Activated CD8-positive, alpha-beta memory T cell treated with anti-CD3 and anti-CD28 coated beads, Interleukin-2, amount 50 U/mL, for 1 hour (primary cell): ENCODE data around the gene KRT1.

Source experiments
- DNase-seq: peaks from one replicate; pipeline ENCODE4 v3.0.0-alpha.2; 2020; ENCODE audit errors: extremely low read depth

KRT1 gene

DNA sequence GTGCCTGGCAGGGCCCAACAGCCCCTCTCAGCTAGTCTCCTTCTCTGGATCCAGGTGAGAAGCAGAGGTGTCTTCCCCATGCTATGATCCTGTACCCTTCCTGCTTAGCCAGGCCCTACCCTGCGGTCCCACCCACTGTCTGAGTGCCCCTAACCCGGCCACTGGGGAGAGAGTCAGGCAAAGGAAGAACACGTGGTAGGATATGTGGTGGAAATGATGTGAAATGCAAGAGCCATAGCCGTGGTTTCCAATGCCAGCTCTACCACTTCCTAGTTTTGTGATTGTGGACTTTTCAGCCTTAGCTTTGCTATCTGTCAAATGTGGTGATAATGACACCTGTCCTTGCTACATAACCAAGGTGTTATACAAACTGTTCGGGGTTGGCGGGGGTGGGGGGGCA, 44.0 kb downstream of the KRT1 start:
- no peak for DNase-seq

DNA sequence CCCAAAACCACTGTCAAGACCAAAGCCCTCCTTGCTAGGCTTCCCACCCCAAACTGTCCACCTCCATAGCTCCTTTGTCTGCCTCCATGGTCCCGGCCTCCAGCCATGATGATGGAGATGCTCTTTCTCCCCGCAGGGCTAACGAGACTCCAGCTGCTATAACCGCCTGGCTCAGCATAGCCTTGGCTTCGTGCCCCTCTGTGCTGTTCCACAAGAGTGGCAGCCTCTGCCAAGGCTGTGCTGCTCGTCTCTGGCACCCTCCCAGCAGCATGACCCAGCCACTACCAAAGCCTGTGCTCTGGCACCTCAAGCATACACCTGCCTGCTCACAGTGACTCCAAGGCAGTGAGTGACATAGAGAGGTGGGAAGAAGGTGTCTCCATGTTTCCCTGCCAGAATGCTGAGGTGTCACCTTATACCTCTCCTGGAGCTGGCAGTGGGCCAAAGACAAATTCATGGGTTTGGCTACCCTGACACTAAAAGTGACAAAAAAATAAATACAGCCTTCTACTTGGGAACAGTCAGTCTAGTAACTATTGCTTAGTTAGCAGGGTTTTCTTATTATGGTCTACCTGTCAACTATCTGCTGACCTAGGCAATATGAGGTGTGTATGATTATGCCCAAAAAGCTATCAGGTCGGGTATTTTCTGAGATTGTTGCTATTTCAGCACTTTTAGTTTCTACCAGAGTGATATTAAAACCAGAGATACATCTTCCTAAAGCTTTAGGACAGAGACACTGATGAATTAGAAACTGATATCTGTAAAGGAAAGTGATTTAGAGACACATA, 45.7 kb downstream of the KRT1 start:
- DNase-seq: no peak

- DNase-seq: no peak
Measured at GRCh38 chr12:52633383-52633782, 46.8 kb downstream of the KRT1 start.

- DNase-seq: no peak
Measured at GRCh38 chr12:52632656-52633055, 47.6 kb downstream of the KRT1 start.

- no peak for DNase-seq
Measured at GRCh38 chr12:52631676-52632459, 48.3 kb downstream of the KRT1 start.

DNA sequence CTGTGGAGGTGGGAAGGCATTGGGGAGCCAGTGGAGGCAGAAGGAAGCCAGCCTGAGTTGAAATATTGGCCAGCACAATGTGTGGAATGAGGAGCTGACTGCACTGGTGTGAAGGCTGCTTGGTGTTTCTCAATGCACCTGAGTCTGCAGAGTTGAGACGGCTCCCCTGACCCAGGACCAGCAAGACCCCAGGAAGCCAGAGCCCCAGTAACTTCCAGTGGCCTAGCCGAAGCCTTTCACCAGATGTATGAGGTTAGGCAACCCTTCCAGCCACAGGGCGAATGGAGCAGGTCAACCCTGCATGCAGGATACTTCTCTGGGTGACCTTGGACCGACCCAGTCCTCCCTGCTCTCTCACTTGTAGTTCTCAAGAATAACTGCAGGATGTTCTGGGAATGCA, 48.9 kb downstream of the KRT1 start:
- no peak for DNase-seq

- DNase-seq: no peak
Measured at GRCh38 chr12:52630599-52631200, 49.5 kb downstream of the KRT1 start.

GRCh38 chr12:52630008-52630500, 50.2 kb downstream of the KRT1 start:
- no peak for DNase-seq

DNA sequence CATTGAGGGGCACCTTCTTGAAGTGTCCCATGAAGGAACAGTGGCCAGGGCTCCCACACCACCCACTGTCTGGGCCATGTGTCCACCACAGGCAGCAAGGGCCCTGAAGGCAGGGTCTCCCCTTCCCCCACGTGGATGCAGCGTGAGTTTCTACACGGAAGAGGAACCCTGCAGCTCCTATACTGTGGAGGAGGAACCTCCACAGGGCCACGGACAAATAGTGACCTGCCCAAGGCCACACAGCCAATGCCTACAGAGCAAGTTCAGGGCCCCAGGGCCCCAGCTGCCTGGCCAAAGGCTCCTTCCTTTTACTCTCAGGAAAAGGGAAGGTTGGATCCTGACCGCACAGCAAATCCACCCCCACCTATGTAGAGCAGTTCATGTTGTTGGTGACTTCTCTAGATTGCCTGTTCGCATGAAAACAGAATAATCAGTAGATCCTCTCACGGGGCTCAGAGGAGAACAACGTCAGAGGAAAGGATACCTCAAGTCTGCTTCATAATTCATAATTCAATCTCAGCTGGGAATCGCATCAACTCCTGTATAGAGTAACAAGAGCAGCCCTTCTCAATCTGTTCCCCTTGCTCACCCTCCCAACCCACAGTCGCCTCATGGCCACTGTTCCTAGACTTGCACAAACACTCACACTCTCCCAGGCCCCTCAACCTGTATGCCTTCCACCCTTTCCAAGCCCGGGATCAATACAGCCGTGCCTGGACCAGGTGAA, 50.8 kb downstream of the KRT1 start:
- DNase-seq: no peak

DNA sequence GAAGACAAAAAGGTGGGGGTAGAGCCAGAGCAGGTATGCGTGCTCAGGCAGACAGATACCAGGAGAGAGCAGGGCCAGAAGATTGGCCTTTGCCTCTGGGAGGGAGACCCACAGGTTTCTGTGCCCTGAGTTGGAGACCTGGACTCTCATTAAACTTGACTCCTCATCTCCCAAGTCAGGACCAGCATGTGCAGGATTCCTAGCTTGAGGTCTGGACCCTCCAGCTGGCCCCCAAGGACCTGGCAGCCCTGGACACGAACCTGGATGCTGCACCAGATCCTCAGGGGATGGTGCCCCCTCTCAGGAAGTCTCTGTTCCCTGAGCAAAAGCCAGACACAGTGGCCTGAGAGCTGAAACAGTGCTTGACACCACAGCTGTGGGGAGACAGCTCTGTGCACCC, 51.4 kb downstream of the KRT1 start:
- no peak for DNase-seq

DNA sequence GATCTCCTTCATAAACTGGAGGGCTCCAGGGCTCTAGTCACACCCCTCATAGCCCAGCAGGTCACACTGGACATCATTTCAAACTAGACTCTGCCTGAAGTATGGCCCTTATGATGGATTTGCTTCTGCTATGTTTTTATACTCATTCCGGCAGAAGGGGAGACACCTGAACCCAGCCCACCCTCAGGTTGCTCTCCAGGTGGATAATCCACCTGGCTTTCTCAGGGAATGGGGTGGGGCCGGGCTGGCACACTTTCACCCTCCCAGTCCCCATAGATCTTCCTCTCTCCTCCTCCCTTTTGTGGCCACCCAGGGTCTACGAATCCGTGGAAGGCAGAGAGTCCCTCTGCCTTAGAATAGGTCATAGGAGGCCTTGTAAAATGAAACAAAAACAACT, 52.1 kb downstream of the KRT1 start:
- DNase-seq: no peak

DNA sequence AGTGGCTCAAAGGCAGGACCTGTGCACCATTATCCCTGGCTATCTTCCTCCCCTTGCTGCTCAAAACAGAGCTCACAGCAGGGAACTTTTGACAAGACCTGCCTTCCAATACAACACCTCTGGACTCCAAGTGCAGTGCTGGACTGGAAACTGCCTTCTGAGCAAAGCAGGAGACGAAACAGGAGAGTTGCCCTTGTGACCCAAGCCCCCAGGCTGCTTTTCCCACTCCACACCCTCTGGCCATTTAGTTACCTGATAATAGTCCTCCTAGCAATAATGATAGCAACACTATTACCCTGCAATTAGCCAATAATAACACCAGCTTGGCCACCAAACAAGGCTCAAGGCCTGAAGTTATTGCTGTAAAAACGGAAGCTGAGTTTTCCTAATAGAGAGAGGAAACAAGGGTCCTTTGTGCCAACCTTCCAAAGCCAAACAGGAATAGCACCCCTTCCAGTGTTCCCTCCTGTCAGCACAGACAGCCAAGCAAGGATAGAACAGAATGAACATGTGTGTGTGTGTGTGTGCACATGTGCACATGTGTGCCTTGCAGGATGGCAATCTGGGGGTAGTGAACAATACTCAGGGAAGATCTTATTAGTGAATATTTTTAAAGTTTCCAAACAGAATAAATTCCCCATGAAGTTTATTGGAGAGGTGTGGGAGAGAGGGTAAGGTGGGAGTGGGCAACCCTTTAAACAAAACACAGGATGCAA, 52.7 kb downstream of the KRT1 start:
- DNase-seq: no peak
